Testis (tissue), 3 donors: ENCODE measurements around the gene PCSK5. TPM values are rescaled to one million over a fixed set of nuclear protein-coding genes. Genes with fewer than 3 reads are reported as not detected.

Experiments used
- DNase-seq: peaks from one replicate; pipeline ENCODE4 v3.0.0-alpha.2; 2019
- H3K27ac ChIP-seq, 2 donors: fragments of 200-600 bp; sonication (generic); one replicate each; pipeline ENCODE4 v1.5.1; 2019
- H3K27me3 ChIP-seq: fragments of 200-600 bp; sonication (generic); one replicate; pipeline ENCODE4 v1.5.1; 2019
- H3K36me3 ChIP-seq: fragments of 200-600 bp; sonication (generic); one replicate; pipeline ENCODE4 v1.5.1; 2017; ENCODE audit warnings: low read depth; ENCODE audit errors: missing control alignments
- H3K4me1 ChIP-seq: fragments of 200-600 bp; sonication (generic); one replicate; pipeline ENCODE4 v1.5.1; 2019
- H3K4me3 ChIP-seq, 2 donors: fragments of 200-600 bp; sonication (generic); one replicate each; pipeline ENCODE4 v1.5.1; 2017 to 2019
- H3K9me3 ChIP-seq: fragments of 200-600 bp; sonication (generic); one replicate; pipeline ENCODE4 v1.5.1; 2017
- CTCF ChIP-seq, 3 experiments: fragments of 450-650 bp in 2 of 3; fragments of 200-600 bp in 1 of 3; sonication (generic) in 1 of 3; IDR thresholded peaks; one replicate each; pipeline ENCODE4 v1.5.1; 2016 to 2019; ENCODE audit warnings: antibody characterized with exemption in 3 of 3, mild to moderate bottlenecking in 2 of 3, moderate library complexity in 1 of 3
- POLR2A ChIP-seq: fragments of 450-650 bp; IDR thresholded peaks from one replicate; pipeline ENCODE4 v1.6.1; 2017; ENCODE audit warnings: antibody characterized with exemption, mild to moderate bottlenecking, moderate library complexity
- WGBS, 2 donors: methylation state at CpG; one replicate each; pipeline ENCODE4 v1.1.5; 2018; 5-methylcytosine and 5-hydroxymethylcytosine counted together
- intact Hi-C: fragments of 100-400 bp; cut with DNase I; formaldehyde crosslinking; loops from one replicate; pipeline ENCODE4 v1.15.1; 2023; ENCODE audit warnings: low total_unique reads
- polyA plus RNA-seq: library from polyadenylated mRNA; stranded (reverse); fragments of 350-450 nt; fragmentation: Illumina TruSeq; extraction: RNeasy Lipid Tissue Mini Kit (QIAGEN cat#74804); gene quantifications from one replicate; pipeline ENCODE4 v1.2.3, GENCODE V29; 2014; ENCODE audit warnings: low read depth, low replicate concordance; ENCODE audit not compliant: insufficient read depth
- total RNA-seq, 2 donors: library from RNA; depleted of rRNA; stranded (reverse); fragments of >200 nt; gene quantifications; one replicate each; pipeline ENCODE4 v1.2.3, GENCODE V29; 2016

The PCSK5 gene
- total and polyA plus RNA-seq, 3 donors from 2014 or later, result 9.4 to 50.6 (median 27.5) TPM

GRCh38 chr9:76153339-76153738 is 262.9 kb downstream of the PCSK5 start:
- H3K4me3 ChIP-seq, result no peak overlapping the region
- H3K36me3 ChIP-seq, result no peaks in the 10 kb centered on the region
- intact Hi-C loops, result no loop called here
- no peak overlapping the region for H3K27ac ChIP-seq
- H3K4me1 ChIP-seq, result peaks cover 3% of the 10 kb centered on the region
- H3K27me3 ChIP-seq, result no peaks in the 10 kb centered on the region
- TF ChIP-seq CTCF (IDR thresholded peaks at IDR 0.05), result no peak
- TF ChIP-seq POLR2A, result no peak
- WGBS, 2 donors, result 82 to 91% methylated on average over 6 of the region's 6 CpGs
- DNase-seq, result no peak
- H3K9me3 ChIP-seq, result no peaks in the 10 kb centered on the region

GRCh38 chr9:76153902-76154629 is 263.6 kb downstream of the PCSK5 start:
- TF ChIP-seq POLR2A (no peak), CTCF (IDR thresholded peaks at IDR 0.05) (no peak)

DNA sequence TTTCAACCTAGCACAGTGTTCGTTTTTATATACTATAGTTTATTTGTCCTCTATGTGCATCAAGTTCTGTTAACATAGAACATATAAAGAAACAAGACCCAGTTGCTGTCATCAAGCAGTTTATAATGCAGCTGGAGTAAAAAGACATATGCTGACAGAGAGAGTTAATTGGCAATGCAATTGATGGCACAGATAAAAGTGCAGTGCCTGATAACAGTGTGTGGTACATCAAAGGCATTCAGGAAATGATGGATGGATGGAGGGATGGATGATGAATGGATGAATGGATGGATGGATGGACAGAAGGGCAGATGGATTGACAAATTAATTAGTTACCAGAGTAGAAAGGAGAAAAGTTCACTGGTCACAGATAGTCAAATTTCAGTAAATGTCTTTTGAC is 264.9 kb downstream of the PCSK5 start:
- TF ChIP-seq CTCF (IDR thresholded peaks at IDR 0.05) (no peak), POLR2A (no peak)
- DNase-seq, result no peak
- Histone ChIP-seq H3K27me3 (no peaks in the 10 kb centered on the region), H3K4me3 (no peak overlapping the region), H3K36me3 (no peaks in the 10 kb centered on the region), H3K9me3 (no peaks in the 10 kb centered on the region), H3K4me1 (no peaks in the 10 kb centered on the region), H3K27ac (no peak overlapping the region)
- intact Hi-C loops, result no loop called here
- 83 to 86% methylated on average over 1 of the region's 1 CpG for WGBS, 2 donors

More at GRCh38 chr9:76153902-76154629, 263.6 kb downstream of the PCSK5 start:
- Histone ChIP-seq H3K4me3 (no peak overlapping the region), H3K27me3 (no peaks in the 10 kb centered on the region), H3K27ac (no peak overlapping the region), H3K9me3 (no peaks in the 10 kb centered on the region), H3K4me1 (peaks cover 3% of the 10 kb centered on the region), H3K36me3 (no peaks in the 10 kb centered on the region)
- intact Hi-C loops, result no loop called here
- no peak for DNase-seq
- WGBS, 2 donors, result 90 to 92% methylated on average over 8 of the region's 8 CpGs

DNA sequence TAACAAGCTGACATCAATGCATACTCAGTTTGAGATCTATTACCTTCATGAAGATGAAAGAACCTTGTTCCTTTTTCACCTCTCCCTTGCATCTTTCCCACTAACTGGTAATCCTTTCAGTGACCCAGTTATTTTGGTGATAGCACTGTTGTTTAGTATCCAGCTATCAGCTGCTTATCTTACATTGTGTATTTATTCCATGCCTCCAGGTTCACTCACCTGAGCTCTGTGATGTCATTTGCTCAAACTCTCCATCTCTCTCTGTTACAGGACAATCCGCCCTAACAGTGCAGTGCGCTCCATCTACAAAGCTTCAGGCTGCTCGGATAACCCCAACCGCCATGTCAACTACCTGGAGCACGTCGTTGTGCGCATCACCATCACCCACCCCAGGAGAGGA is 268.2 kb downstream of the PCSK5 start:
- DNase-seq, result no peak
- intact Hi-C loops, result no loop called here
- H3K4me3 ChIP-seq, result no peak overlapping the region
- no peak overlapping the region for H3K27ac ChIP-seq
- H3K27me3 ChIP-seq, result no peaks in the 10 kb centered on the region
- peaks cover 13% of the 10 kb centered on the region for H3K4me1 ChIP-seq
- 95 to 100% methylated on average over 4 to 7 of the region's 7 CpGs for WGBS, 2 donors
- TF ChIP-seq POLR2A, result no peak
- no peak for TF ChIP-seq CTCF (IDR thresholded peaks at IDR 0.05)
- no peaks in the 10 kb centered on the region for H3K36me3 ChIP-seq
- no peaks in the 10 kb centered on the region for H3K9me3 ChIP-seq
